HepG2 (cell line): ENCODE results near the gene TRPM1. TPM values are rescaled to one million over a fixed set of nuclear protein-coding genes. Genes with fewer than 3 reads are reported as not detected.

Source experiments
- ATF4 ChIP-seq, 2 experiments: fragments of 450-650 bp in 1 of 2; sonication (generic) in 1 of 2; formaldehyde crosslinking; IDR thresholded peaks; 2 replicates each; pipeline versions ENCODE4 v1.5.0 to v1.8.0; 2020 to 2022; ENCODE audit warnings: mild to moderate bottlenecking in 1 of 2, missing genetic modification reagents in 1 of 2
- FLYWCH1 ChIP-seq: sonication (generic); formaldehyde crosslinking; IDR thresholded peaks from 2 replicates; pipeline ENCODE4 v1.8.1; 2023; ENCODE audit warnings: mild to moderate bottlenecking, missing genetic modification reagents
- NR2F2 ChIP-seq: IDR thresholded peaks from 2 replicates; pipeline ENCODE4 v1.6.1; 2012; ENCODE audit warnings: low read depth, inconsistent platforms, borderline replicate concordance
- ZNF407 ChIP-seq: sonication (generic); formaldehyde crosslinking; IDR thresholded peaks from one replicate; pipeline ENCODE4 v1.5.1; 2020; ENCODE audit warnings: mild to moderate bottlenecking, missing genetic modification reagents; ENCODE audit errors: not compliant biosample characterization
- polyA plus RNA-seq, 8 experiments: library from polyadenylated mRNA; depleted of rRNA in 3 of 8; stranded (reverse) in 7 of 8; unstranded in 1 of 8; fragments of >200 nt; fragmentation: Illumina TruSeq in 4 of 8; extraction: Trizol in 4 of 8; gene quantifications; 2 replicates each; pipeline versions ENCODE4 v1.2.1 to v1.2.3, GENCODE V29; 2011 to 2016; ENCODE audit warnings: low read depth in 4 of 8, missing spikeins in 1 of 8, mixed read lengths in 1 of 8; ENCODE audit not compliant: insufficient read depth in 1 of 8
- total RNA-seq, 5 experiments: library from RNA; depleted of rRNA; stranded (reverse); fragments of >200 nt; fragmentation: Illumina TruSeq; extraction: Trizol; gene quantifications; 2 replicates each; pipeline ENCODE4 v1.2.3, GENCODE V29; 2016; ENCODE audit warnings: low read depth in 1 of 5

Gene TRPM1
- total and polyA plus RNA-seq, 2 of the 13 experiments (the other 11 are each of a cell fraction or from before 2014, with no cell fraction given), result not detected

GRCh38 chr15:31147456-31147855 lies 45.9 kb upstream of the TRPM1 start (continued):
- no peak for TF ChIP-seq ZNF407 (CRISPR knock-in tag)
- no peak for TF ChIP-seq NR2F2
- no peak for TF ChIP-seq FLYWCH1 (CRISPR knock-in tag)
- no peak for TF ChIP-seq ATF4 (CRISPR knock-in tag; IDR thresholded peaks at IDR 0.05)
